Measurements from ENCODE around the gene RAB5IF.
"Not testable (repeated sequence)": the region's sequence is repeated elsewhere in the genome, so short reads cannot be mapped to it uniquely, and the experiment has no call there.

The RAB5IF gene

DNA sequence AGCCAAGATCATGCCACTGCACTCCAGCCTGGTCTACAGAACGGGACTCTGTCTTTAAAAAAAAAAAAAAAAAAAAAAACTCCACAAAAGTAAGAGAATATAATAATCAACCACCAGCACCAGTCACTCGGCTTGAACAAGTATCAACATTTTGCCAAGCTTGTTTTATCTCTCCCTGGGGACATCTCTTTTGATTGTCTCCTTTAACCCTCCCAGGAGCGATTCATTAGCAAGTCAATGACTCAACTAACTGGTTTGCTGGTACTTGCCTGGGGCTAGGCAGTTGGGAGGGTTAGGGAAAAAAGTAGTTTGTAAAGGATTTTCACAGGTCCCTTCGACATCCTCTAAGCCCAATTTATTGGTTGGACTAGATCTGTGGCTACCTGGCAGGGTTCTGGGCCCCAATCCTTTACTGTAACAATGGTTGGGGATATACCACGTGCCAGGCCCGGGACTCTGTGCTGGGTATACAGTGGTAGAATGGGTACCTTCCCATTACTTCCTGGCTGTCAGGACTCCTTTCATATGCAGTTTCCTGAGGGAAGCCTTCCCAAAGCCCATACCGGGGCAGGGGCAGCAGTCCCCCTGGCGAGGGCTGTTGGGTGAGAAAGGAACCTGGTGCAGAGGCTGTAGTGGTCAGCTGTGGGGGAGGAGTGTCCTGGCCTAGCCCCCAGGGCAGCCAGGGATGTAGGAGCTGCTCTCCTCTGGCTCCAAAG lies 20.0 kb upstream of the RAB5IF start:
- DNase-seq (ENCODE audit: low read depth in 3 of 3, low spot score in 1 of 3), result no peak

GRCh38 chr20:36587388-36588070 lies 18.1 kb upstream of the RAB5IF start:
- DNase-seq (ENCODE audit: low read depth in 3 of 3, low spot score in 1 of 3), result no peak

- no peak for DNase-seq (ENCODE audit: low read depth in 3 of 3, low spot score in 1 of 3)
Measured at GRCh38 chr20:36591281-36591680, 14.3 kb upstream of the RAB5IF start.

DNA sequence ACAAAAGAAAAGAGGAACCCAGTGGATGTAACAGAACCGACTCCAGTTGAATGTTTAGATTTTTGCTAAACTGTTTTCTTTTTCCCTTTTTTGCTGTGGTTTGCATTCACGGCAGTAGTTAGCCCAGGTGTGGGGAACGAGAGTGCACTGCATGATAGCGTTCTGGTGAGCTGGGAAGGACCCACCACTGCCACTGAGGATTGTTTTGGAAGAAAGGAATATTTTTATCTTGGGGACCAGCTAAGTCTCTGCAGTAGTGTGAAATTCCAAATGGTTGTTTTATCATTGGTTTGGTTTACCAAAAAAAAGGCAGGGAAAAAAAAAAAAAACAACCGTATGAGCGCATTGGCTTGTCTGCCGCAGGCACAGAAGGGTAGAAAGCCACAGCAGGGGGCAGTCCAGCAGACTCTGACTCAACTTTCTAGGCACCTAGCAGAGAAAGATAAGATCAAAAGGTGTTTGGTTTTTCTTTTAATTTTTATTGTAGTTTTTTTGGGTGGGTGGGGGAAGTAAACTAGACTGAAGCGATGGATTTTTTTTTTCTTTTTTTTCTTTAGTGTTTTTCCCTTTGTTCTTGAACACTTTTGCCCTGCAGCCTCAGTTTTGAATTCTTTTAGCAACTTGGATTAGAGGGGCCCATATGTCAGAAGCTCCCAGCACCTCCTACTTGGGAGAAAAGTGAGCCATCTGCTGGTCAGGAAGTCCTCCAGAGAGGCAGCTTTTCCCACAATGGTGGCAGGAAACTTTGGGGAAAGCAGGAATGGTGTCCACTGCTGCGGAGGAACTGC lies 13.5 kb upstream of the RAB5IF start:
- DNase-seq (ENCODE audit: low read depth in 3 of 3, low spot score in 1 of 3), result no peak

DNA sequence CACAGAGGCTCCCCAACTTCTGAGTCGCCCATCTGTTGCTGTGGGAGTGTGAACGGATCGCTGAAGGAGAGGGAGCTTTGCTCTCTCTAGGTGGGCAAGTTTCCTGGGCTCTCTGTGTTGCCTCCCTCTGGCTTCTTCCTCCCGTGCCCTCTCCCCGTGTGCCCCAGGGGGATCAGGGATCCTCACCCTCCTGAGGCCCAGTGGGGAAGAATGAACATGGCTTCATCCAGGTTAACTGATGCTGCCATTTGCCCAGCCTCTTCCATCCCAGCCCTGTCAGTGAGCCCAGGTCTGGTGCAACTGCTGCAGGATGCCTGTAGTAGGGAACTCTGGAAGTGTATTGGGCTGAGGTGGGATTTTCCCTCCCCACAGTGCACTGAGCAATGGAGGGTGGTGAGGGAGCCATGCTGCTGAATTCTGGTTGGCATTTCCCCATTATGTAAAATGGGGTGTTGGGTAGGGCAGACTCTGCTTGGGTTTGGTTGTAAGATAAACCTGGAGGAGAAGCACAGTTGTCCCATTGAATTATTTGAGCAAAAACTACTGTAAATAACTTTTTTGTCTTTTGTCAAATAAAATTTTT lies 12.1 kb upstream of the RAB5IF start:
- DNase-seq (ENCODE audit: low read depth in 3 of 3, low spot score in 1 of 3), result no peak

DNA sequence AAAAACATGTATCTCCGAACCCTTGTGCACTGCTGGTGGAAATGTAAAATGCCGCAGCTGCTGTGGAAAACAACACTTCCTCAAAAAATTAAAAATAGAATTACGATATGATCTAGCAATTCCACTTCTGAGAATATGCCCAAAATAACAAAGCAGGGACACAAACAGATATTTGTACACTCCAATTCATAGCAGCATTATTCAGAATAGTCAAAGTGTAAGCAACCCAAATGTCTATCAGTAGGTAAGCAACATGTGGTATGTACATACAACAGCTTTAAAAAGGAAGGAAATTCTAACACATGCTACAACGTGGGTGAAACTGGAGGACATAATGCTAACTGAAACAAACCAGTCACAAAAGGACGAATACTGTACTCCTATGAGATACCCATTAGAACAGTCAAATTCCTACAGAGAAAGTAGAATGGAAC lies 5.7 kb upstream of the RAB5IF start:
- DNase-seq (ENCODE audit: low read depth in 3 of 3, low spot score in 1 of 3), result no peak

GRCh38 chr20:36601540-36601939 lies 4.0 kb upstream of the RAB5IF start:
- no peak for DNase-seq (ENCODE audit: low read depth in 3 of 3, low spot score in 1 of 3)

GRCh38 chr20:36604952-36605398 lies 604 bp upstream of the RAB5IF start:
- peak in 2 of 3 donors; percentile 22 to 30 for DNase-seq (ENCODE audit: low read depth in 3 of 3, low spot score in 1 of 3)

DNA sequence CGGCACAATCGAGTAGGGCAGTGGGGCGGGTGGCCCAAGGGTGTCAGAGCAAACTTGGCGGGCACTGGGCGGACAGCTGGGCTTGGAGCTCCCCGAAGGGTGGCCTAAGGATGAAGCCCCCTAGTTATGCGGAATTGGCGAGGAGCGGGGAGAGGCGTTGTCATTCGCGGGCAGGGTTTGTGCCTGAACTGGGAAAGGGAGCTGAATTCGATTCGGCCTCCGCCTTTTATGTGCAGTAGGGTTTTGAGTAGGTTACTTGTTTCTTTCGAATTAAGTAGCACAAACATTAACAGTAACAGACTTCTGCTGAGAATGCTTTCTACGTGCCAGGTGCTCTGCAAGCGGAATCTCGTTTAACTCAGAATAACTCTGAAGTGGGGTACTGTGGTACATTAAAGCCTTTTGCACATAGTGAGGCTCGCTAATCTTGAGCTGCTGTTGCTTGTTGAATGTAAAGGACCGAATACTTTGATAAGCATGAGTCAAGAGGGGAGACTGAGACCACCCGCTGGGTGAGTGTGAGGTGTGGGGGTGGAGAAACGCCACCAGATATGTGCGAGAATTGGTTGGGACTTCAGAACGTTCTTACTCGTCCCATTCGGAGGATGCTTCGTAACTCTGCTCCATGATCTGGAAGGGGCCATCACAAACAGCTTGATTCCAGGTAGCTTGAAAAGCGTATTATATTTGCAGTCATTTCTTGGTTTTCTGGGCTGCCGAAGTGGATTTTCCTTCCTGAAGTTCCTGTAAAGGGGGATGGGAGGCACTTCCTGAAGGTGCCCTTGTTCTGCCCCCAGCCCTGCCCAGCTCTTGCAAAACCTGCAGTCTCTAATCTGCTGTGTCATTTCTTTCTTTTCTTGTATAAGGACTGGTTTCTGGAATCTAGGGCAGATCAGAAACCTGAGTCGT lies 833 bp downstream of the RAB5IF start:
- DNase-seq (ENCODE audit: low read depth in 3 of 3, low spot score in 1 of 3), result no peak

DNA sequence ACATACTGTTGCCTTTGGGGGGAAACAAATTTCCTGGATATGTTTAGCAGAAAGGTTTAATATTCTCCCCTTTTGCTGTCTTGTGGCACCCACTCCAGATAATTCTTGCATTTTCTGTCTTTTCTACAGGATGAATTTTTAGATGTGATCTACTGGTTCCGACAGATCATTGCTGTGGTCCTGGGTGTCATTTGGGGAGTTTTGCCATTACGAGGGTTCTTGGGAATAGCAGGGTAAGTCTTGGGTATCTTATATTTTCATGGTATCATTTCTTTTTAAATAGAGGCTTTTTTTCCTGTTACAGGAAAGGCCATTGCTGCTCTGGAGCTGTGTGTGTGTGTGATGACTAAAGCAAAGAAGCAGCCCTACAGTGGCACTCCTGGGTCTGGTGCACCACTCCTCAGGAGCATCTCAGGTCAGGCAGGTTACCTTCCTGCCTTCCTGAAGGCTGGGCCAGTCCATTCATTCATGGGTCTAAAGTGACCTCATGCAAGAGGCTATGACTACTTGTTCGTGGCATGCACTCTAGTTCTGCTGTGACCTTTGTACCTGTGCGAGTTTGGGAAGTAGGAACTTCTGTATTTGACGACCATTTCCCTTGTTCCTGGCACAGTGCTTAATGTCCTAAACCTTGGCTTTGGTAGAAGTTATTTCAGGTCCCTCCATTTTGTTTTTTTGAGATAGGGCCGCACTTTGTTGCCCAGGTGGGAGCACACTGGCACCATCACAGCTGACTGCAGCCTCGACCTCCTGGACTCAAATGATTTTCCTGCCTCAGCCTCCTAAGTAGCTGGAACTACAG lies 2.2 kb downstream of the RAB5IF start:
- no peak for DNase-seq (ENCODE audit: low read depth in 3 of 3, low spot score in 1 of 3)

- DNase-seq (ENCODE audit: low read depth in 3 of 3, low spot score in 1 of 3), result not testable (repeated sequence)
Measured at GRCh38 chr20:36608388-36608728, 2.8 kb downstream of the RAB5IF start.

DNA sequence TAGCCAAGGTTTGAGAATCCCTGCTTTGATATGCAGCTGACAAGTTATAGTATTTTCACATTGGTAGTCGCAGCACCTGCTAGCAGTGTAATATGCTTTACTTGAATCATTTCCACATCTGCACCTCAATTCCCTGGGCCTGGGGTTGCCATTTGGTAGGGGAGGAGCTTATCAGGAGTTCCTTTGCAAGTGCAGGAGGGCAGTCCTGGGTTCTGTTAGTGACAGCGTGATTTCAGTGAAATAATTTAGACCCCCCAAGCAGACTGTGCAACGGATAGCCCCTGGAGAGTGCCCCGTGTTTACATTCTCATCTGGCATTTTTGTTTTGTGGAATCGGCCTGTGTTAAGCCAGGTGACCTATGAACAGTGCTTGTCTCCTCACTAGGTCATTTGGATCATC lies 6.0 kb downstream of the RAB5IF start:
- no peak for DNase-seq (ENCODE audit: low read depth in 3 of 3, low spot score in 1 of 3)

- no peak for DNase-seq (ENCODE audit: low read depth in 3 of 3, low spot score in 1 of 3)
Measured at GRCh38 chr20:36613974-36614373, 8.4 kb downstream of the RAB5IF start.

DNA sequence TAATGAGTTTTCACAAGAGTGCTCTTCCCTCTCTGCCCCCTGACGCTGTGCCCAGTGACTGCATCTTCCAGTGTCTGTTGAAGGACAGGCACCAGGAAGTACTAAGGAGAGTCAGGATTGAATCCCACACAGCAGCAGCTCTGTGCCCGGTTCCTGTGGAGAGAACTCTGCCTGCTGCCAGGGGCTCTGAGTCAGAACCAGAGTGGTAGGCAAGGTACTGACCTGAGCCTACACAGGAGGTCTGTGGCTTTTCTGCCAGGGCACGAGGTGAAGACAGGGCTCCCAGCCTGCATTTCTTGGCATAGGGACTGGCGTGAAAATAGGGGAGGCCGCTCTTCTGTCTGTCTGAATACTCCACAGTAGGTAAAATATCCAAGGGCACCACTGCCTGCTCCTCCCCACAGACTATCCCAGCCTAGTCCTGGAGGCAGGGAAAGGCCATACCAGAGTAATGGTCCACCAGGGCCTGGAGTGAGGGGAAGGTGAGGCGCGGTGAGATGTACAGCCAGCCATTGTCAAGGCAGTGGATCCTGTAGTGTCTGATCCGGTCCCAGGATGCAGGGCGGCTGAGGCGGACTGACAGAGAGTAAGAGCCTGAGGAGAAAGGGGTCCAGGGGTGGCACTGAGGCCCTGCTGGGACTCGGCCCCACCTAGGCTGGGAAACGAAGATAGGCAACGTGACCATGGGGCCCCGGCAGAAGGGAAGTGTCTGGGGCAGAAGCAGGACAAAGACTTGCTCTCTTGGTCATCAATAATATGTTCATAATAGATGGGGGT lies 9.4 kb downstream of the RAB5IF start:
- no peak for DNase-seq (ENCODE audit: low read depth in 3 of 3, low spot score in 1 of 3)

DNA sequence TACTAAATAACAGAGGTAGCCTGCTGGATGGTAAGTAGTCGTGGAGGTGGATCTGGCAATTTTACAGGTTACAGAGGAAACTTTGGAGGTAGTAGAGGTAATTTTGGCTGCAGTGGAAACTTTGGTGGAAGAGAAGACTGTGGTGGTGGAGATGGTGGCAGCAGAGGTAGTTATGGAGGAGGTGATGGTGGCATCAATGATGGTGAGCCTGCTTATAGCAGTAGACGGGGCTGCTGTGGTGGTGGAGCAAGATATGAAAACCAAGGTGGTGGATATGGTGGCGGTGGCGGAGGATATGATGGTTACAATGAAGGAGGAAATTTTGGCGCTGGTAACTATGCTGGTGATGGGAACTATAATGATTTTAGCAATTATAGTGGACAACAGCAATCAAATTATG lies 15.3 kb downstream of the RAB5IF start:
- DNase-seq (ENCODE audit: low read depth in 3 of 3, low spot score in 1 of 3), result no peak

GRCh38 chr20:36623444-36623843 lies 17.9 kb downstream of the RAB5IF start:
- DNase-seq (ENCODE audit: low read depth in 3 of 3, low spot score in 1 of 3), result no peak

GRCh38 chr20:36624068-36624943 lies 18.7 kb downstream of the RAB5IF start:
- no peak for DNase-seq (ENCODE audit: low read depth in 3 of 3, low spot score in 1 of 3)

- DNase-seq (ENCODE audit: low read depth in 3 of 3, low spot score in 1 of 3), result no peak
Measured at GRCh38 chr20:36624944-36625324, 19.4 kb downstream of the RAB5IF start.
